GM19035 (cell line): ENCODE results near the gene MYH6.
"Not testable (repeated sequence)": the region's sequence is repeated elsewhere in the genome, so short reads cannot be mapped to it uniquely, and the experiment has no call there.

Source experiments
- ATAC-seq: cut with Tn5 transposase; IDR thresholded peaks from one replicate; pipeline ENCODE4 v1.9.1; 2021; ENCODE audit not compliant: unreplicated experiment

The MYH6 gene

DNA sequence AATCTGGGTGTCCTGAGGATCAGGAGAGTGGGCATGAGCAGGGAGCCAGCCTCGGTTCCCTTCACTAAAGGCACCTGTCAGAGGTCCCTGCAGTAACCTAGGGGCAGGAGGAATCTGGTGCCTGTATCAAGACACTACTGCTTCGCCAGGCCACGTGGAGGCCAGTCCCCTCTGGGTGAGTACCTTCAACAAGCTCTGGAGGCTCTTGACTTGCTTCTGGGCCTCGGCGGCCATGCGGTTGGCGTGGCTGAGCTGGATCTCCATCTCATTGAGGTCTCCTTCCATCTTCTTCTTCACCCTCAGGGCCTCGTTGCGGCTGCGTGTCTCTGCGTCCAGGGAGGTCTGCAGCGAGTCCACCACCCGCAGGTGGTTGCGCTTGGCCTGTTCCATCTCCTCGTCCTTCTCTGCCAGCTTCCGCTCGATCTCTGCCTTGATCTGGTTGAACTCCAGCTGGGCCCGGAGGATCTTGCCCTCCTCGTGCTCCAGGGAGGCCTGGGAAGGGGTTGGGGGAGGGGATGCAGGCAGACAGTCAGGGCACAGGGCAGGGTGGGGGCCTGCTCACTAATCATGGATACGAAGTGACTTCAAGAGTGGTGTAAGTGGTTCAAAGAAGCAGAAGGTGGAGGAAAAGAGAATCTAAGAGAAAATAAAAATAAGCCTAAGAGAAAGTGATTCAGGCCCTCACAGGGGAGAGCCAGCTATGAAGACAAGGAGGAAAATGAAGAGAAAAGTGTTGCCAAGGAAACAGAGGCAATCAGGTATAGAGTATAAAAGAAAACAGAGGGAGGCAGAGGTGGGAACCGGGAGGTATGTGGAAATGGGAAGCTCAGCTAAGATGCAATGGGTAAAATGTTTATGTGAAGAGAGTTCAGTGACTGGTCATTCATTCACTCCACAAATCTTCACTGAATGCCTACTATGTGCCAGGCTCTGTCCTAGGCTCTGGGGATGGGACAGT lies 8.0 kb upstream of the MYH6 start:
- ATAC-seq: no peak

DNA sequence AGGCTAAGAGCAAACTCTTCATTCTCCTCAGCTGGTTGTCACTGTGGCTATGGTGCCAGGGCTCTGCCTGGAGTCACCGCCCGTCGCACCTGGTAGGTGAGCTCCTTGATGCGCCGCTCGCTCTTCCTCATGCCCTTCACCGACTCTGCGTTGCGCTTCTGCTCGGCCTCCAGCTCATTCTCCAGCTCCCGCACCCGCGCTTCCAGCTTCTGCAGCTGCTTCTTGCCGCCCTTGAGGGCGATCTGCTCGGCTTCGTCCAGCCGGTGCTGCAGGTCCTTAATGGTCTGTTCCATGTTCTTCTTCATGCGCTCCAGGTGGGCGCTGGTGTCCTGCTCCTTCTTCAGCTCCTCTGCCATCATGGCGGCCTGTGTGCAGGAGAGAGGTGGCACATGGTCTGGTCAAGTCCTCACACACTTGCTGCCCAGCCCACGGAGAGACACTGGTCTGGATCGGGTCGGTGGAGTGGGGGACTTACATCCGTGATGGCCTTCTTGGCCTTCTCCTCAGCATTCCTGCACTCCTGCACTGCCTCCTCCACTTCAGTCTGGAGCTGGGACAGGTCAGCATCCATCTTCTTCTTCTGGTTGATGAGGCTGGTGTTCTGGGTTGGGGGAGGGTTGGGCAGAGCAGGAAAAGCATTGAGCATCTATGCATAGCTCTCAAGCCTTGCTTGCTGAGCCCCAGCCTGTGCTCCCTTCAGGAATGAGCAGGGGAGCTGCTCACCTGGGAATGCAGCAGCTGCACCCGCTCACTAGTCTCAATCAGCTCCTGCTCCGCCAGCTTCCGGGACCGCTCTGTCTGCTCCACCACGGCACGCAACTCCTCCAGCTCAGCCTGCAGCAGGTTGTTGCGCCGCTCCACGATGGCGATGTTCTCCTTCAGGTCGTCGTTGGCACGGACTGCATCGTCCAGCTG lies 7.1 kb upstream of the MYH6 start:
- ATAC-seq: no peak

DNA sequence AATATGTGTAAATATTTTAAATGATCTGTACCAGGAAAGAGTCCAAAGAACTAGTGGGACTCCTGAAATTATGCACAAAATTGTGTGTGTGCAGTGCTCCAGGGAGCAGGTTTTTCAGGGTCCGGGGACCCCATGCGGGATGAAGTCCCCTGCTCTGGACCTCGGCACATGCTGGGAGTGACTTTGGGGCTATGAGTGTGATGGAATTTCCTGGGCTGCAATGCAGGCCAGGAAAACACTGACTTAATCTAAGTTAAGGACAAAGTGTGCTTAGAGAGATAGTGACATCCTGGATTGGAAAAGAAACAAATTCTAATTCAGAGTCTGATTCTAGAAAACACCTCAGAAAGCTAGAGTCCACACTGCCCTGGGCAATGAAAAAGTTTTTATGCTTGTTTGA lies 6.2 kb upstream of the MYH6 start:
- no peak for ATAC-seq

DNA sequence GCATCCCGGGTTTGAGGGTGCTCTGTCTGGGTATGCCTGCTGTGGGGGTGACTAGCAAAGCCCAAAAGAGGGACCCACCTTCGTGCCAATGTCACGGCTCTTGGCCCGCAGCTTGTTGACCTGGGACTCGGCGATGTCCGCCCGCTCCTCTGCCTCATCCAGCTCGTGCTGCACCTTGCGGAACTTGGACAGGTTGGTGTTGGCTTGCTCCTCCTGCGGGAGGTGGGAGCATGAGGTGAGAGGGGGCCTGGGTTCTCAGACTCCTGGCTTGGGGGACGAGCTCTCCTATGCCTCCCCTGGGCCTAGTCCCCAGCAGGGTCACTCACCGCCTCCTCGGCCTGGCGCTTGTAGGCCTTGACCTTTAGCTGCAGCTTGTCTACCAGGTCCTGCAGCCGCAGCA lies 5.6 kb upstream of the MYH6 start:
- no peak for ATAC-seq

DNA sequence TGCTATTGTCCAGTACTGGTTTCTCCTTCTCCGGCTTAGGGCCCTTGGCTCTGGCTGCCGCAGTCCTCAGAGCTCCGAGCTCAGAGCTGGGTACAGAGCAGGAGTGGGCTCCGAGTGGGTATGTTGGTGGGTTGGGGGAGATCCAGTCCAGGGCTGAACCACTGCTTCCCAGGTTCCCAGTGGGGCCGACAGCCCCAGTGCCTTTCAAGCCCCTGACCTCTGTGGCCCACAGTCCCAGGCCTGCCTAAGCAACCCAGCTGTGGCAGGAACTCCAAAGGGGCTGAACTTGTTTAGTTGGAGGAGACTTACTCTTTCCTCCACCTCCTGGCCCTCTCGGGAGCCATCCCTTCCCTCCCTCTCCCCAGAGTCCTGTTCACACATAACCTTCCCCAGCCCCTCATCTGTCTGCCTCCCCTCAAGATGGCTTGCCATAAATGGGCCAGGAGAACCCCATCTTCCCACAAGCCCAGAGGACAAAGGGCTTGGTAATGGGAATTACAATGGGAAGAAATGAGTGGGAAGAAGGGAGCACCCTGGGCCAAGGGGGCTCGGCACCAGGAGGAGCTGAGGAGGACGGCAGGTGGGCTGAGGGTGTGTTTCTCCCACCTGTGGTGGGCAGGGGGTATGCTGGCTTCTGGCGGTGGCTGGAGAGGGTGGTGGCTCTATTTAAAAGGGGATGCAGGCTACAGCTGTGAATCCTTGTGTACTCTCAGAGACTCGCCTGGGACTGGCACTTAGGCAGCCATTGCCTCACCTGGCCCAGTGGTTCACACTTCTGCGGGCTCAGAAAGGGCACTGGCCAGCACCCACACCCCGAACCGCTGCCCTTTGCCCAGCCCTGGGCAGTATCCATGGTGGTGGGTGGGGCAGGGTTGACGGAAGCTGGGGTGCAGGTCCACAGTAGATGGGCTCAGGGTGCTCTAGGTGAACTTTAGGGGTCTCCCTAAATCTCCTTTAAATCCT lies 3.8 kb upstream of the MYH6 start:
- ATAC-seq: no peak

DNA sequence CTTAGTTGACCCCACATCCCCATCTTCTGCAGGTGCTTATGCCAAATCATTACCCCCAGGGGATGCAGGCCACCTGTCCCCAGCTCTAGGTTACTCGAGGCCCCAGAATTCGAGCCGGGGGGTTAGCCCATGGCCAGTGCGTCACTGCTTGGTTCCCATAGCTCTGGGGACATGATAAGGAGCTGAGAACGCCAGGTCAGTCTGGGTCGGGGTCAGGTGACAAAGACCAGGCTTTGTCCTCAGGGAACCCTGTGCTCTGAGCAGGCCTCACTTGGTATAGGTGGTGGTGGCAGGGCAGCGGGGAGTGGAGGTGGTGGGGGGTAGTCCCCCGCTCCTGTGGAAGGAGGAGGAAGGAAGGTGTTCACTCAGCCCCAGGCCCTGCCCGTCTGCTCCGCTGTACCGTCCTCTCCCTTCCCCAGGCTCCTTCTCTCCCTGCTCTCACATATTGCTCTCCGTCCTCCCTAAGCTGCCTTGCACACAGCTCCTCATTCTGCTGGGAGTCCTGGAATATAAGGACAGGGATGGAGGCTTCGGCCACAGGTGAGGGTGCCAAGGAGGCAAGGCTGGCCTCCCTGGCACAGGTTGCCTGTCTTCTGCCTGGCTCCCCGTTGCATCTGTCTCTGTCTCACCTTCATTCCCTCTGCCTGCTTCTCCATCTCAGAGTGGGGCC lies 2.0 kb upstream of the MYH6 start:
- ATAC-seq: no peak

DNA sequence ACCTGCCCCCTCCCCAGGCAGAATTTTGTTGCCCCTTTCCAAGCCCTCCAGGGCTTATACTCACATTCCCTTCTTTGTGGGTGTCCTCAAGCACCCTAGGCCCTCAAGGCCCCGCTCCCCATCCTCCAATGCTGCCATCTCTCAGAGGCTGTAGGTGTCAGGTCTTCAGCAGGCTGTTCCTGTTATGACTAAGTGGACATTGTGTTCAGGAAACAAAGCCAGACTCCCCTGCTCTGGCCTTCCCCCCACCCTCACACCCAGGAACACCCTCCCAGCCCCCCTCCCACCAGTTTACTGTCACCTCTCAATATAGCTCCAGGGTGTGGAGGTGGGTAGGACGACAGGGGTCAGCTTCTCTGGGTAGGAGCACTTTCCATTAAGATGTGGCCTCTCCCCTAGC lies 1.4 kb upstream of the MYH6 start:
- no peak for ATAC-seq

DNA sequence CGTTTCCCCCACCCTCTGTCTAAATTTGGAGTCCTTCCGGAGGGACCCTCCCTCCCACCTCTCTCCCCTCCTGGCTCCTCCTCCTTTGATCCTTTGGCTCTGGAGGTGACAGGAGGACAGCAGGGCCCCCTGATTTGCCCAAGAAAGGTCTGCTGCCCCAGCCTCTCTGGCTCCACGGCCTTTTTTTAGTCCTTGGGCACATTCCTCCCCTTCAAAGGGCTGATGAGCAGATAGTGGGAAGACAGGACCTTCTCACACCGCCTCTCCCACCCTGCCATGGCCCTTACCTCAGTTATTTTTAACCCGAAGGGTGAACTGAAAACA lies 196 bp upstream of the MYH6 start:
- ATAC-seq: no peak

DNA sequence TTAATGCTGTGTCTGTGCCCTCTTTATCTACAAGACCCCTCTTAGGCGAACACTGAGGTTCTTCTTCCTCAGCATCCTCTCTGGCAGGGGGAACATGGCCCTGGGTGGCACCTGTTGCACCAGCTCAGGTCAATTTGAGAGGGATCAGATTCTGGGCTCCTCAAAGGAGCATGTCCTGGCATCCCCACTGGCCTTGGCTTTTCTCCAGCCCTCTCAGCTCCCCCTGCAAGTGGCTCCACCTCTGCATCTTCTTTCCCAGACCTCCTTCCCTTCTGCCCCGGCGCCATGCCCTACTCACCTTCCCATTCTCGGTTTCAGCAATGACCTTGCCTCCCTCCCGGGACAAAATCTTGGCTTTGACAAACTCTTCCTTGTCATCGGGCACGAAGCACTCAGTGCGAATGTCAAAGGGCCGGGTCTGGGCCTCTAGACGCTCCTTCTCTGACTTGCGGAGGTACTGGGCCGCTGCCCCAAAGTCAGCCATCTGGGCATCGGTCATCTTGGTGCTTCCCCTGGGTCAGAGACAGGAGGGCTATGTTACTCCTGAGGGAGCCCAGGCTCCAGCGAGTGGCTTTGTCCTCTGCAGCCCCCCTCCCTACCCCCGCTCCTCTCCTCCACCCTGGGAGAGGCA lies 1.2 kb downstream of the MYH6 start:
- no peak for ATAC-seq

DNA sequence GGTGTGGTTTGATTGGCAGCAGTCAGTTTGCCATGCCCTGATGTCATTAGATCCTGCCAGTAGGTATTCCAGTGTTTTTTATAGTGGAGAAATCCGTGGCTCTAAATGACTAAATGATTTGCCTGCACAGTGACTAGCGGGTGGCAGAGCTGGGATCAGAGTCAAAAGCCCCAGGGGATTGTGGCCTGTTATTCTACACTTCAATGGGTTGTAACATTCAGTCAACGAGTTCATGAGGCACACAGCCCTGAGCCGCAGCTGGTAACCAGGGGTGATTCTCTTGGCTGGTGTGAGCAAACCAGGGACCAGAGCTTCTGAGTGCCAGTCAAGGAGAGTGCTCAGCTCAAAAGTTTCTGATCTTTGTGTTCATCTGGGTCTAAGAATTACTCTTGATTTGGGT lies 1.8 kb downstream of the MYH6 start:
- no peak for ATAC-seq

DNA sequence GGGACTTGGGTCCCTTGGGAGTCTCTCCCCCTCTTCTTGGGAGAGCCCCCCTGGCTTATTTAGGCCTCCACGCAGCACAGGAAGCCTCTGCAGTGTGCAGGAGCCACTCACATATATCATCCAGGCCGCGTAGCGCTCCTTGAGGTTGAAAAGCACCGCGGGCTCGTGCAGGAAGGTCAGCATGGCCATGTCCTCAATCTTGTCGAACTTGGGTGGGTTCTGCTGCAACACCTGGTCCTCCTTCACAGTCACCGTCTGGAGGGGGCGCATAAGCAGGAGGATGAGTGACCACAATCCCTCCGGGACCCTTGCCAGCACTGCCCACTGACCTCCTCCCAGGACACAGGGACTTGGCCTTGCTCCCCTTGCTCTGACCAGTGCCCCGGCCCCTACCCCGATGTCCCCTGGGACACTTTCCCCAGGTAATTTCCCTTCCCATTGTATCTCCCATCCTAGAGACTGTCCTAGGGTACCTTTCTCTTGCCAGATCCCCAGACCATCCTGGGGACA lies 2.5 kb downstream of the MYH6 start:
- no peak for ATAC-seq

DNA sequence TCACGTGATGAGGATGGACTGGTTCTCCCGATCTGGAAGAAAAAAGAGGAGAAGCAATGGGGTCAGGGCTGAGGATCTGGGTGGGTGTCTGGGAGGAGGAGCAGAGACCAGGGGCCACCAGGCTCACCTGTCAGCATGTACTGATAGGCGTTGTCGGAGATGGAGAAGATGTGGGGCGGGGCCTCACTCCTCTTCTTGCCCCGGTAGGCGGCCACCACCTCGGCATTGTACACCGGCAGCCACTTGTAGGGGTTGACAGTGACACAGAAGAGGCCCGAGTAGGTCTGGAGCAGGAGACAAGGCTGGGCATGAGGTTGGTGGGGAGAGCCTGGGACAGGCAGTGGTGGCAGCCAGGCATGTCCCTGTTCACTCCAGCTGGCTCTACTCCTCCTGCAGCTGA lies 3.0 kb downstream of the MYH6 start:
- ATAC-seq: no peak

DNA sequence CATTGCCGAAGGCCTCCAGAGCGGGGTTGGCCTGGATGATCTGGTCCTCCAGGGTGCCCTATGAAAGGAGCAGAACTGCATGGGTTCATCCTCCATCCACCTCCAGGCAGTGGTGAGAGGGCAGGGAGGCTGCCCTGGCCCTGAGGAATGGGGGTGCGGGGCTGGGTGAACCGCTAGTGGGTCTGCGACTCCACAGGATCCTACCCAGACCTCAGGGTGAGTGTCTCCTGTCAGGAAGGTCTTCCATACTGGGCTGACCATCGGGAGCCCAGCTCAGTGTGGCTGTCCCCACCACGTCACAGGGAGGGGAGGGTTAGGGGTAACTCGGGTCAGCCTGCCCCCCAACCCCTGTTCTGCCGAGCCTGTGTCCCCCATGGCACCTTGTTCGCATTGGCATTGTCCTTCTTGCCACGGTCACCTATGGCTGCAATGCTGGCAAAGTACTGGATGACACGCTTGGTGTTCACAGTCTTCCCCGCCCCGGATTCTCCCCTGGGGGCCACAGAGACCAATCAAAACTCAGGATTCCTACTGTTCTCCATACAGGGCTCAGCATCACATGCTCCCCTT lies 3.7 kb downstream of the MYH6 start:
- no peak for ATAC-seq

DNA sequence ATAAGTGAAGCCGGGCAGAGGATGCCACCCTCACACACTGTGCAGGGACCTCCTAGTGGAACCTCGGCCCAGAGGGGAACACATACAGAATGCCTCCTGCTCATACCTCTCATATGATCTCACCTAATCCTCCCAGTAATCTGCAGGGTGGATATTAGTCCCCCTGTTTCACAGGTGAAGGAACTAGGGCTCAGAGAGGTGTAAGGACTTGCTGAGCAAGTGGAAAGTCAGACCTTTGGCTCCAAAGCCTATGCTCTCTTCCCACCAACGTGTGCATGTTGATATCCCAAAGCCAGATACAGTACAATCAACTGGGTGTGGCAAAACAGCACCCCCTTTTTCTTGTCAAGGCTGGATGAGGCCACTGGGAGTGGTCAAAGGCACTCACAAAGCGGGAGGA lies 4.2 kb downstream of the MYH6 start:
- ATAC-seq: no peak

DNA sequence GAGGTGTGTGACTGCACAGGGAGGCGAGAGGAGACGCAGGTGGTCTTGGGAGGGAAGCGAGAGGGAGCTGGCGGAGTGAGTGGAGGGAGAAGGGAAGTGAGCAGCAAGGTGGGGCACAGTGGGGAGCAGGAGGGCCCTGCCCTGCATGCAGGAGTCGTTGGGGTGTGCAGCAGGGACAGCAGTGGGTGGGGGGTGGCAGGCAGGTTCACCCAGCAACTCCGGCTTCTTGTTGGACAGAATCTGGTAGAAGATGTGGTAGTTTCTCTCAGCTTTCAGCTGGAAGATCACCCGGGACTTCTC lies 5.0 kb downstream of the MYH6 start:
- no peak for ATAC-seq

DNA sequence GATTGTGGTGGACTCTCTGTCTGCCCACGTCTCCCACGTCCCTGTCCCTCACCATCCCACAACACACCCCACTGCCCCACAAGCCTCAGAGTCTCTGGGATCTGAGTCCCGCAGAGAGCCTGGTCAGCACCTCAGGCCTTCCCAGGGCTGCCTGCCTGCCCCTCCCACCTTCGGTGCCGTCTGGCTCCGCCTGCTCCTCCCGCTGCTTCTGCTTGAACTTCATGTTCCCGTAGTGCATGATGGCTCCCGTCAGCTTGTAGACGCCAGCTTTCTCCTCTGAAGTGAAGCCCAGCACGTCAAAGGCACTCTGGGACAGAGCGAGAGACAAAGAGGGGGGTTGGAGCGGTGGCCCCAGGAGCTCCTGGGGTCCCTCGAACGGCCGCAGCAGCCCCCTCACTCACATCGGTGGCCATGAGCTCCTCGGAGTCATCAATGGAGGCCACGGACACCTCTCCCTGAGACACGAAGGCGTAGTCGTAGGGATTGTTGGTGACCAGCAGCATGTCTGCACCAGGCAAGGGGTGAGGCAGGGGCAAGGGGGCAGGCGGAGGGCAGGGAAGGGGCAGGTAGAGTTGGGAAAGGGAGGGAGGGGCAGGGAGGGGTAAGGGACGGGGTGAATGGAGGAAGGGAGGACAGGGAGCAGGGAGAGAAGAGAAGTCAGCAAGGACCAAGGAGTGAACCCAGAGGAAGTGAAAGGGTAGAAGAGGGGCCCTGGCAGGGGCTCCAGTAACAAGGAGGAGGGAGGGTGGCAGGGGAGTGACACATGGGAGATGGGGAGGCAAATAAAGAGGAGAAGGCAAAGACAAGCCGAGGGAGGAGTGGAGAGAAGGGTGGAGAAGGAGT lies 5.6 kb downstream of the MYH6 start:
- ATAC-seq: no peak

DNA sequence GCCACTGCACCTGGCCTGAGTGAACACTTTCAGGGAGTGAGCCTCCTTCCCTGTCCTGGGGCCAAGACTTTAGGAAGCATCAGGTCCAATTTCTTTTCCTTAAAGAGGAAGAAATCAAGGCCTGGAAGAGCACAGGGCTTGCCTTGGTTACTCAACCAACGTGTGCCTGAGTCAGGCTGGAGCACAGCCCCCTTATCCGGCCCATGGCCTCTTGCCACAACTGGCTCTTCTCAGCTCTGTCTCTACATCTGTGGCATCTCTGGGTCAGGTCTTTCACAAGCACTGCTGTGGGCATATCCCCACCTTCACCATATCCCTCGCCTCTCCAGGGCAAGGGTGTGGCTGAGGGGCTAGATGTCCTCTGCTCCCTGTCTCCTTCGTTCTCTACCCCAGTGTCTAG lies 6.8 kb downstream of the MYH6 start:
- ATAC-seq: no peak

DNA sequence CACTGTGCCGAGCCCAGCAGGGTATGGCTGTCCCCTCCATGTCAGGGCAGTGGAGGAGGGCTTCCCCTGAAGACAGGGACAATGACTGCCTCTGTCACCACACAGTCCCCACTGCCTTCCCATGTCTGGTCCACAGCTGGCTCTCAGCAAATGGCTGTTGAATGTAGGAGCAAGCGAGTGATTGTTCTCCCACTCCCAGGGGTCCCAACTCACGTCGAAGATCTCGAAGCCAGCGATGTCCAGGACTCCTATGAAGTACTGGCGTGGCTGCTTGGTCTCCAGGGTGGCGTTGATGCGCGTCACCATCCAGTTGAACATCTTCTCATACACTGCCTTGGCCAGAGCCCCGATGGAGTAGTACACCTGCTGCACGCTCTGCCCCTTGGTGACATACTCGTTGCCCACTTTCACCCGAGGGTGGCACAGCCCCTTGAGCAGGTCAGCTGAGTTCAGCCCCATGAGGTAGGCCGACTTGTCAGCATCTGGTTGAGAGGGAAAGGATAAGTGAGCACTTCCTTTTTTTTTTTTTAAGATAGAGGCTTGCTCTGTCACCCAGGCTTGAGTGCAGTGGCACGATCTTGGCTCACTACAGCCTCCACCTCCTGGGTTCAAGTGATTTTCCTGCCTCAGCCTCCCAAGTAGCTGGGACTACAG lies 7.5 kb downstream of the MYH6 start:
- ATAC-seq: not testable (repeated sequence)
